Panc1 (cell line): ENCODE results near the gene DOCK4.

Experiments
- POLR2AphosphoS5 ChIP-seq: IDR thresholded peaks from 2 replicates; pipeline ENCODE4 v1.6.1; 2012; ENCODE audit warnings: mild to moderate bottlenecking, low read depth, low read length, moderate library complexity
- TCF7L2 ChIP-seq: IDR thresholded peaks from 2 replicates; pipeline ENCODE4 v1.6.1; 2011; ENCODE audit warnings: mild to moderate bottlenecking, low read depth, low read length, inconsistent platforms
- TF ChIP-seq, protein P1 (sequence below): fragments of 450-650 bp; IDR thresholded peaks from 2 replicates; pipeline ENCODE4 v1.5.1; 2017; ENCODE audit warnings: mild to moderate bottlenecking

- TF ChIP-seq, protein P1, sequence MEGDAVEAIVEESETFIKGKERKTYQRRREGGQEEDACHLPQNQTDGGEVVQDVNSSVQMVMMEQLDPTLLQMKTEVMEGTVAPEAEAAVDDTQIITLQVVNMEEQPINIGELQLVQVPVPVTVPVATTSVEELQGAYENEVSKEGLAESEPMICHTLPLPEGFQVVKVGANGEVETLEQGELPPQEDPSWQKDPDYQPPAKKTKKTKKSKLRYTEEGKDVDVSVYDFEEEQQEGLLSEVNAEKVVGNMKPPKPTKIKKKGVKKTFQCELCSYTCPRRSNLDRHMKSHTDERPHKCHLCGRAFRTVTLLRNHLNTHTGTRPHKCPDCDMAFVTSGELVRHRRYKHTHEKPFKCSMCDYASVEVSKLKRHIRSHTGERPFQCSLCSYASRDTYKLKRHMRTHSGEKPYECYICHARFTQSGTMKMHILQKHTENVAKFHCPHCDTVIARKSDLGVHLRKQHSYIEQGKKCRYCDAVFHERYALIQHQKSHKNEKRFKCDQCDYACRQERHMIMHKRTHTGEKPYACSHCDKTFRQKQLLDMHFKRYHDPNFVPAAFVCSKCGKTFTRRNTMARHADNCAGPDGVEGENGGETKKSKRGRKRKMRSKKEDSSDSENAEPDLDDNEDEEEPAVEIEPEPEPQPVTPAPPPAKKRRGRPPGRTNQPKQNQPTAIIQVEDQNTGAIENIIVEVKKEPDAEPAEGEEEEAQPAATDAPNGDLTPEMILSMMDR: no peak
- TF ChIP-seq POLR2AphosphoS5: no peak
- no peak for TF ChIP-seq TCF7L2
These were observed 213.6 kb downstream of the DOCK4 start for GRCh38 chr7:111992601-111993000.
